Measurements from ENCODE around the gene PSD4. TPM values are rescaled to one million over a fixed set of nuclear protein-coding genes. Genes with fewer than 3 reads are reported as not detected.
A peak's percentile ranks its signal among the peaks of the same experiment; 100 is the strongest.

Gene PSD4
- total and polyA plus RNA-seq, 2 of the 8 experiments (the other 6 are each of a cell fraction or from before 2014, with no cell fraction given): 0.53 to 1.2 TPM

DNA sequence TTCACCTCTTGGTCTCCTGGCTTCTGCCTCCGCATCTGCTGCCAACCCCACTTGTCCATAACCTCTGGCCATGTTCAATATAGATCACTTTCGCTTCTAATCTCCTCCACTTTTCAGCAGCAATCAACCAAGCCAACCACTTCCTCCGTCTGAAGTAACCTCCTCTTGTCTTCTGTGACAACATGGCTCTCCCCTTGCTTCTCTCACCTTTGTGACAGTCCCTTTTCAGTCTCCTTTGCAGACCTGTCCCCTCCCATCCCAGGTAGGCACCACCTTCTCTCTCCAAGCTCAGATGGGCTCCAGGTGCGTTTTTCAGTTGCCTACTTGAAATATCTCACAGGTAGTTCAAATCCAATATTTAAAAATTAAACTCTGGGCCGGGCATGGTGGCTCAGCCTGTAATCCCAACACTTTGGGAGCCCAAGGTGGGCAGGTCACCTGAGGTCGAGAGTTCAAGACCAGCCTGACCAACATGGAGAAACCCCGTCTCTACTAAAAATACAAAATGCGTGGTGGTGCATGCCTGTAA, 4.7 kb upstream of the PSD4 start:
- H4K20me1 ChIP-seq (replicated peaks in 1 of 2; ENCODE audit: control insufficient read depth in 1 of 2, insufficient read depth in 2 of 2, low read length in 2 of 2): no peaks in the 10 kb centered on the region
- no peak overlapping the region for H2BK20ac ChIP-seq (ENCODE audit: low read length)
- no peak overlapping the region for H2BK12ac ChIP-seq (ENCODE audit: low read depth, low read length)
- H3K4me1 ChIP-seq (replicated peaks in 1 of 4; ENCODE audit: control insufficient read depth in 3 of 4, insufficient read depth in 4 of 4, low read length in 3 of 4): peaks cover 0 to 6% (median 0%) of the 10 kb centered on the region in 4 experiments; a peak in 3 of 7 replicates
- no peak overlapping the region for H3K4me3 ChIP-seq (ENCODE audit: extremely low read depth in 1 of 4, insufficient read depth in 2 of 4, low read depth in 3 of 4, low read length in 4 of 4)
- CTCF ChIA-PET (ENCODE audit: partially characterized antibody): interaction anchor here (0.6 to 1.5 kb wide), 3 partner anchors 28 to 33 kb away, joined by 3 to 4 read pairs (median 3); no protein-coding TSS in a partner anchor
- H4K5ac ChIP-seq (ENCODE audit: insufficient read length, low read depth, low read length): no peak overlapping the region
- no peak overlapping the region for H2AK5ac ChIP-seq (ENCODE audit: low read depth, low read length)
- no peaks in the 10 kb centered on the region for H3K79me1 ChIP-seq (ENCODE audit: low read depth, low read length)
- H3K36me3 ChIP-seq (ENCODE audit: control insufficient read depth in 2 of 4, insufficient read depth in 4 of 4, low read length in 3 of 4): no peaks in the 10 kb centered on the region
- 90% methylated on average over 8 of the region's 8 CpGs; no CpG with 5 or more reads in 1 of the 2 experiments for WGBS, 2 experiments (ENCODE audit: extremely low coverage in 1 of 2, insufficient coverage in 1 of 2, insufficient read length in 1 of 2, insufficient replicate concordance in 2 of 2, low coverage in 1 of 2, low lambda C conversion rate in 2 of 2, missing lambda C conversion rate in 1 of 2)
- H3K23ac ChIP-seq (ENCODE audit: insufficient read length): no peak overlapping the region
- peak in 1 of 2 experiments; percentile 22 for DNase-seq (ENCODE audit: low read depth in 1 of 2, low spot score in 2 of 2)
- H3K9ac ChIP-seq (replicated peaks in 1 of 4; ENCODE audit: extremely low read depth in 1 of 4, low read depth in 3 of 4, low read length in 3 of 4): no peak overlapping the region
- no peak overlapping the region for H2BK15ac ChIP-seq (ENCODE audit: low read length)
- no peaks in the 10 kb centered on the region for H3K9me3 ChIP-seq (ENCODE audit: insufficient read depth in 2 of 2, low read depth in 1 of 2, low read length in 1 of 2)
- no peak overlapping the region for H3K14ac ChIP-seq (ENCODE audit: insufficient read length)
- H2AFZ ChIP-seq (ENCODE audit: low read length): no peak overlapping the region
- no peak overlapping the region for H3K56ac ChIP-seq (replicated peaks; ENCODE audit: insufficient read length, low read depth, low read length)
- H2BK120ac ChIP-seq (replicated peaks; ENCODE audit: low read depth, low read length): no peak overlapping the region
- H2BK5ac ChIP-seq (ENCODE audit: low read depth, low read length): no peak overlapping the region
- H3K18ac ChIP-seq (ENCODE audit: extremely low read depth, low read length): no peak overlapping the region
- no peak for FAIRE-seq
- no peak overlapping the region for H4K8ac ChIP-seq (ENCODE audit: extremely low read depth, insufficient read depth, low read length)
- H3K4ac ChIP-seq (replicated peaks; ENCODE audit: insufficient read length, low read depth, low read length): no peak overlapping the region
- no peak overlapping the region for H4K91ac ChIP-seq (replicated peaks; ENCODE audit: insufficient read length, low read length)
- H3K27me3 ChIP-seq (replicated peaks in 1 of 4; ENCODE audit: control insufficient read depth in 3 of 4, extremely low read depth in 1 of 4, insufficient read depth in 3 of 4, low read length in 3 of 4): peaks cover 0 to 4% (median 3%) of the 10 kb centered on the region in 4 experiments; a peak in 1 of 7 replicates
- POLR2A ChIA-PET (ENCODE audit: partially characterized antibody): no interaction called here
- H3K23me2 ChIP-seq (ENCODE audit: low read depth, low read length): no peaks in the 10 kb centered on the region
- H3K79me2 ChIP-seq (ENCODE audit: control insufficient read depth in 1 of 2, insufficient read depth in 2 of 2, low read length in 2 of 2): no peaks in the 10 kb centered on the region
- no peak overlapping the region for H3K4me2 ChIP-seq (ENCODE audit: insufficient read depth in 1 of 2, low read depth in 2 of 2, low read length in 2 of 2)
- H3K27ac ChIP-seq (ENCODE audit: low read depth, low read length): no peak overlapping the region
- no peak for TF ChIP-seq RAD21 (IDR thresholded peaks at IDR 0.05 in 1 of 2, conservative IDR thresholded peaks at IDR 0.05 in 1 of 2; ENCODE audit: low read depth in 2 of 2, low read length in 2 of 2)
- TF ChIP-seq FOSL1 (IDR thresholded peaks at IDR 0.05; ENCODE audit: insufficient read depth, low read depth, low read length): no peak
- TF ChIP-seq HDAC6 (IDR thresholded peaks at IDR 0.05; ENCODE audit: low read depth, low read length): no peak
- TF ChIP-seq JUND (IDR thresholded peaks at IDR 0.05; ENCODE audit: low read length): no peak
- no peak for TF ChIP-seq CBX8 (IDR thresholded peaks at IDR 0.05; ENCODE audit: borderline replicate concordance, low read depth, low read length)
- TF ChIP-seq JUN (IDR thresholded peaks at IDR 0.05; ENCODE audit: low read depth, low read length): no peak
- no peak for TF ChIP-seq RFX5 (IDR thresholded peaks at IDR 0.05; ENCODE audit: borderline replicate concordance, low read depth, low read length)
- no peak for TF ChIP-seq POLR2AphosphoS5 (IDR thresholded peaks at IDR 0.05; ENCODE audit: low read depth, low read length)
- TF ChIP-seq TAF7 (optimal IDR thresholded peaks at IDR 0.05; ENCODE audit: borderline replicate concordance, low read depth, low read length): no peak
- TF ChIP-seq SP2 (IDR thresholded peaks at IDR 0.05; ENCODE audit: low read length): no peak
- TF ChIP-seq GTF2F1 (IDR thresholded peaks at IDR 0.05; ENCODE audit: borderline replicate concordance, low read depth, low read length): no peak
- TF ChIP-seq PHF8 (conservative IDR thresholded peaks at IDR 0.05; ENCODE audit: low read depth, low read length): no peak
- no peak for TF ChIP-seq KDM5A (IDR thresholded peaks at IDR 0.05; ENCODE audit: low read length)
- TF ChIP-seq SUZ12 (IDR thresholded peaks at IDR 0.05; ENCODE audit: low read length): no peak
